ENCODE measurements around the gene NR2F2. TPM values are rescaled to one million over a fixed set of nuclear protein-coding genes. Genes with fewer than 3 reads are reported as not detected.

The NR2F2 gene
- total RNA-seq = 24.8 and 57.2 TPM in 2 replicates

GRCh38 chr15:96330450-96331143 is at the start of gene NR2F2:
NR2F2 (plus strand) TSS chr15:96330700; CDS start chr15:96332106, 1,406 bp downstream.

Data from thoracic aorta endothelial cell (primary cell).